SK-N-SH treated with all-trans-retinoic acid at 6 μM for 48 hours (cell line): ENCODE measurements around the gene RGS16.

Source experiments
- ATAC-seq: fragments of 200-7000 bp; cut with Tn5 transposase; 3 replicates; pipeline ENCODE4 v1.9.1; 2020; ENCODE audit warnings: mild to moderate bottlenecking, moderate library complexity
- ARNTL ChIP-seq: fragments of 450-650 bp; formaldehyde crosslinking; IDR thresholded peaks from 2 replicates; pipeline ENCODE4 v1.5.0; 2020; ENCODE audit warnings: low read depth, mild to moderate bottlenecking, moderate library complexity, borderline replicate concordance
- BACH2 ChIP-seq: fragments of 250-450 bp; sonication (Bioruptor Pico); IDR thresholded peaks from 2 replicates; pipeline ENCODE4 v1.9.0; 2021; ENCODE audit warnings: mild to moderate bottlenecking, borderline replicate concordance
- CREB5 ChIP-seq: fragments of 250-450 bp; sonication (Bioruptor Pico); IDR thresholded peaks from 2 replicates; pipeline ENCODE4 v1.5.1; 2020; ENCODE audit warnings: low read depth, mild to moderate bottlenecking, moderate library complexity
- CSDC2 ChIP-seq: fragments of 250-450 bp; sonication (Bioruptor Pico); IDR thresholded peaks from 2 replicates; pipeline ENCODE4 v1.5.0; 2020; ENCODE audit warnings: mild to moderate bottlenecking, moderate library complexity
- CSRNP3 ChIP-seq: fragments of 250-450 bp; sonication (Bioruptor Pico); IDR thresholded peaks from 2 replicates; pipeline ENCODE4 v1.5.1; 2021; ENCODE audit warnings: mild to moderate bottlenecking, moderate library complexity
- ESRRG ChIP-seq: fragments of 250-450 bp; sonication (Bioruptor Pico); IDR thresholded peaks from 2 replicates; pipeline ENCODE4 v1.6.1; 2021; ENCODE audit warnings: mild to moderate bottlenecking
- GLIS3 ChIP-seq: fragments of 250-450 bp; sonication (Bioruptor Pico); IDR thresholded peaks from 2 replicates; pipeline ENCODE4 v1.5.0; 2020; ENCODE audit warnings: mild to moderate bottlenecking, moderate library complexity
- OSR1 ChIP-seq: fragments of 250-450 bp; sonication (Bioruptor Pico); IDR thresholded peaks from 2 replicates; pipeline ENCODE4 v1.8.0; 2022; ENCODE audit warnings: moderate library complexity, mild to moderate bottlenecking, inconsistent platforms
- PATZ1 ChIP-seq: fragments of 250-450 bp; sonication (Bioruptor Pico); IDR thresholded peaks from 2 replicates; pipeline ENCODE4 v1.8.0; 2020; ENCODE audit warnings: mild to moderate bottlenecking, moderate library complexity, borderline replicate concordance
- POU6F1 ChIP-seq: fragments of 250-450 bp; sonication (Bioruptor Pico); IDR thresholded peaks from 2 replicates; pipeline ENCODE4 v1.8.0; 2021; ENCODE audit warnings: low read depth, mild to moderate bottlenecking, moderate library complexity, borderline replicate concordance
- RARB ChIP-seq: fragments of 250-450 bp; sonication (Bioruptor Pico); IDR thresholded peaks from 2 replicates; pipeline ENCODE4 v1.8.0; 2021; ENCODE audit warnings: mild to moderate bottlenecking, moderate library complexity
- SNAI2 ChIP-seq: fragments of 250-450 bp; sonication (Bioruptor Pico); IDR thresholded peaks from 2 replicates; pipeline ENCODE4 v1.5.0; 2020; ENCODE audit warnings: mild to moderate bottlenecking, moderate library complexity
- TCF4 ChIP-seq: fragments of 250-450 bp; sonication (Bioruptor Pico); IDR thresholded peaks from 2 replicates; pipeline ENCODE4 v1.8.0; 2021; ENCODE audit warnings: mild to moderate bottlenecking, moderate library complexity, borderline replicate concordance
- TOX ChIP-seq: fragments of 250-450 bp; sonication (Bioruptor Pico); IDR thresholded peaks from 2 replicates; pipeline ENCODE4 v1.8.0; 2021; ENCODE audit warnings: mild to moderate bottlenecking, moderate library complexity, borderline replicate concordance
- TSHZ2 ChIP-seq: fragments of 250-450 bp; sonication (Bioruptor Pico); IDR thresholded peaks from 2 replicates; pipeline ENCODE4 v1.5.0; 2020; ENCODE audit warnings: mild to moderate bottlenecking, moderate library complexity
- ZC3H10 ChIP-seq: fragments of 250-450 bp; sonication (Bioruptor Pico); IDR thresholded peaks from 2 replicates; pipeline ENCODE4 v1.5.1; 2021; ENCODE audit warnings: mild to moderate bottlenecking, moderate library complexity
- ZFP3 ChIP-seq: fragments of 250-450 bp; sonication (Bioruptor Pico); IDR thresholded peaks from 2 replicates; pipeline ENCODE4 v1.5.0; 2020; ENCODE audit warnings: mild to moderate bottlenecking, moderate library complexity
- ZFP30 ChIP-seq: fragments of 450-650 bp; formaldehyde crosslinking; IDR thresholded peaks from 2 replicates; pipeline ENCODE4 v1.5.0; 2022; ENCODE audit warnings: mild to moderate bottlenecking, moderate library complexity
- ZNF565 ChIP-seq: fragments of 450-650 bp; formaldehyde crosslinking; conservative IDR thresholded peaks from 2 replicates; pipeline ENCODE4 v1.5.0; 2020; ENCODE audit warnings: low read depth, mild to moderate bottlenecking, moderate library complexity
- ZNF70 ChIP-seq: fragments of 450-650 bp; formaldehyde crosslinking; IDR thresholded peaks from 2 replicates; pipeline ENCODE4 v1.5.0; 2020; ENCODE audit warnings: mild to moderate bottlenecking, moderate library complexity
- ZNF8 ChIP-seq: fragments of 450-650 bp; formaldehyde crosslinking; IDR thresholded peaks from 2 replicates; pipeline ENCODE4 v1.5.0; 2020; ENCODE audit warnings: mild to moderate bottlenecking, moderate library complexity

The RGS16 gene

GRCh38 chr1:182643699-182644098 lies 39.5 kb upstream of the RGS16 start:
- TF ChIP-seq TSHZ2 (CRISPR knock-in tag), result no peak
- TF ChIP-seq ZFP30 (CRISPR knock-in tag), result no peak
- TF ChIP-seq POU6F1 (CRISPR knock-in tag), result no peak
- no peak for TF ChIP-seq CSDC2 (CRISPR knock-in tag)
- TF ChIP-seq CSRNP3 (CRISPR knock-in tag), result no peak
- no peak for TF ChIP-seq ARNTL (CRISPR knock-in tag)
- no peak for TF ChIP-seq CREB5 (CRISPR knock-in tag)
- no peak for TF ChIP-seq BACH2 (CRISPR knock-in tag)
- no peak for TF ChIP-seq TCF4 (CRISPR knock-in tag)
- TF ChIP-seq SNAI2 (CRISPR knock-in tag), result no peak
- TF ChIP-seq ESRRG (CRISPR knock-in tag), result no peak
- no peak for TF ChIP-seq ZNF565
- no peak for ATAC-seq

- TF ChIP-seq GLIS3 (CRISPR knock-in tag) (no peak), ZNF565 (no peak), RARB (CRISPR knock-in tag) (no peak), ZNF8 (CRISPR knock-in tag) (no peak), PATZ1 (CRISPR knock-in tag) (no peak), CSDC2 (CRISPR knock-in tag) (no peak), ARNTL (CRISPR knock-in tag) (no peak), ESRRG (CRISPR knock-in tag) (no peak), OSR1 (CRISPR knock-in tag) (no peak), ZFP3 (CRISPR knock-in tag) (no peak), CSRNP3 (CRISPR knock-in tag) (no peak), ZFP30 (CRISPR knock-in tag) (no peak), ZNF70 (CRISPR knock-in tag) (no peak), ZC3H10 (CRISPR knock-in tag) (no peak), SNAI2 (CRISPR knock-in tag) (no peak), TOX (CRISPR knock-in tag) (no peak), BACH2 (CRISPR knock-in tag) (no peak), TCF4 (CRISPR knock-in tag) (no peak)
- ATAC-seq, result no peak
These were observed 38.3 kb upstream of the RGS16 start for GRCh38 chr1:182642461-182642860.
